ENCODE data around the gene SLC38A3.
"Not testable (repeated sequence)": the region's sequence is repeated elsewhere in the genome, so short reads cannot be mapped to it uniquely, and the experiment has no call there.

Gene SLC38A3

GRCh38 chr3:50254577-50255250 is 49.6 kb downstream of the SLC38A3 start:
- peak overlapping the region; percentile 86 for H3K27ac Mint-ChIP-seq
- peaks cover 99% of the 10 kb centered on the region for H3K36me3 Mint-ChIP-seq

GRCh38 chr3:50255251-50255615 is 50.2 kb downstream of the SLC38A3 start:
- no peak for DNase-seq (ENCODE audit: low spot score in 2 of 2)
- ATAC-seq = no peak
- H3K36me3 Mint-ChIP-seq = peaks cover 100% of the 10 kb centered on the region
- peaks cover 43% of the 10 kb centered on the region for H3K4me1 Mint-ChIP-seq
- peak overlapping the region; percentile 86 for H3K27ac Mint-ChIP-seq
- H3K9me3 Mint-ChIP-seq = no peaks in the 10 kb centered on the region
- H3K4me3 Mint-ChIP-seq = no peak overlapping the region

More at GRCh38 chr3:50254577-50255250, 49.6 kb downstream of the SLC38A3 start:
- ATAC-seq (no peak), DNase-seq (ENCODE audit: low spot score in 2 of 2) (no peak)
- Mint-ChIP-seq H3K9me3 (no peaks in the 10 kb centered on the region), H3K4me3 (no peak overlapping the region), H3K4me1 (peaks cover 44% of the 10 kb centered on the region)

DNA sequence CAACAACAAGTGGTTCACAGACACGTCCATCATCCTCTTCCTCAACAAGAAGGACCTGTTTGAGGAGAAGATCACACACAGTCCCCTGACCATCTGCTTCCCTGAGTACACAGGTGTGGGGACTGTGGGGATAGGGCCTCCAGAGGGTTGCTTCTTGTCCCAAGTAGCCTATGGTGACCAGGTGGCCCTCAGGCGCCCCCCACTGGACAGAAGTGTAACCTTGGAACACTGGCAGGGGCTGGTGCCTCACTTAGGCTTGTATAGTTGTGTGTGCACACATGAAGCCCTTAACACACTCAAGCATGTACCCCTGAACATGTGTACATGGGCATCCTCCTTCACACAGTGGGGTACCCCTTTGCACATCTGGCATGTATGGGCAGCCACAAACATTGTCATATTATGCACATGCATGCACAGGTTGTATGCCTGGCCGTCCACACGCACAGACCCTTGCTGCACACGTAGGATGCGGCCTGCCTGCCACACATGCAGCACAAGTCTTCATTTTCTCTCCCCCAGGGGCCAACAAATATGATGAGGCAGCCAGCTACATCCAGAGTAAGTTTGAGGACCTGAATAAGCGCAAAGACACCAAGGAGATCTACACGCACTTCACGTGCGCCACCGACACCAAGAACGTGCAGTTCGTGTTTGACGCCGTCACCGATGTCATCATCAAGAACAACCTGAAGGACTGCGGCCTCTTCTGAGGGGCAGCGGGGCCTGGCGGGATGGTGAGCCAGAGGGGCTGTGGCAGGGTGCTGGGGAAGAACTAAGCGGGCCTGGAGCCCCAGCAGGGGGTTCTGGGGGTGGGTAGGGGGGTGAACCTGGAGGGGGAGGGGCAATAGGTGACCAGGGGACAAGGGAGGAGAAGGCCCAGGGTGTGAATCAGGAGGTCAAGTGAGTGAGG is 52.2 kb downstream of the SLC38A3 start:
- Mint-ChIP-seq H3K36me3 (peaks cover 98% of the 10 kb centered on the region), H3K9me3 (no peaks in the 10 kb centered on the region), H3K4me3 (no peak overlapping the region), H3K4me1 (peaks cover 28% of the 10 kb centered on the region), H3K27ac (no peak overlapping the region)
- DNase-seq (ENCODE audit: low spot score in 2 of 2) (no peak), ATAC-seq (no peak)

- ATAC-seq (no peak), DNase-seq (ENCODE audit: low spot score in 2 of 2) (no peak)
- Mint-ChIP-seq H3K9me3 (no peaks in the 10 kb centered on the region), H3K4me3 (no peak overlapping the region), H3K27ac (peak overlapping the region; percentile 88), H3K4me1 (peaks cover 28% of the 10 kb centered on the region), H3K36me3 (peaks cover 97% of the 10 kb centered on the region)
Observed at GRCh38 chr3:50258029-50258680, 53.1 kb downstream of the SLC38A3 start.

DNA sequence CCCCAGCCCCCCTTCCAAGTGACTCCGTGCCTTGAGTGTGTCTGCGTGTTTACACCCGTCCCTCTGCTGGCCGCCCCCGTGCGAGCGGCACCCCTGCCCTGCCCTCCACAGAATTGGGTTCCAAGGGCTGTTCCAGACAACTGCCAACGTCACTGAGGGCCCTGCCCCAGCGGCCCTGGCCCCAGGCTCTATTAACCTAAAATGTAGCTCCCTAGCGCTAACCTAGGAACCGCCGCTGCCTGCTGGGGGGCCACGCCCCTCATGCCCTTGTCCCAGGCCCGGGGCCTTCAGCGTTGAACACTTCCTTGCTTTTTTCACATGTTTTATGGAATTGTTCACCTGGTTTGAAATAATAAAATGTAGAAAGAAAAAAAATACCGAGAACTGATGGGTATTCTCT is 53.9 kb downstream of the SLC38A3 start:
- no peak for ATAC-seq
- Mint-ChIP-seq H3K4me1 (peaks cover 21% of the 10 kb centered on the region), H3K27ac (peak overlapping the region; percentile 88), H3K36me3 (peaks cover 97% of the 10 kb centered on the region), H3K4me3 (peak overlapping the region; percentile 66), H3K9me3 (no peaks in the 10 kb centered on the region)
- no peak for DNase-seq (ENCODE audit: low spot score in 2 of 2)

DNA sequence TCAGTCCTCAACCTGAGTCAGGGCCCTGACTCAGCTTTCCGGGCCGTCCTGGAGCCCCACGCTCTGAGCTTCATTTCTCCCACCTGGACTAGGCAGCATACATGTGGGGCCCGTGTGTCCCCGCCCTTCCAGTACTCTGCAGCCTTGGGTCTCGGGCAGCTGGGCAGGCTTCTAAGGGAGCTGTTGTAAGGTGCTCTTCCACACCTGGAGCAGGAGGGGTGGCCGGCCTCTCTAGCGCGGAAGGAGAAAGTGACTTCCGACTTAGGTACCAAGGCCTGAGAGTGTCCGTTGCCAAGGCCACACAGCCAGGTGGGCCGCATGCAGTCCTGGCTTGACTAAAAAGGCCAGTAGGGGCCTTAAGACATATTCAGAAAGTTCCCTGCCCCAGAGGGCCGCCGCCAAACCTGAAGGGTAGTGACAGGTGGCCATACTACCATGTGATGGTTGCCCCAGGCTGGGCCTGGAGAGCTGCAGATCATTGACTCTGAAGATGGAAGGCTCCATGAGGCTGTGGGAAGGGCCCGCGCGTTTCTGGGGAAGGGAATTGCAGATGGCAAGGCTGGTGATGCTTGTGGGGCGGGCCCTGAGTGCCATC is 54.5 kb downstream of the SLC38A3 start:
- DNase-seq (ENCODE audit: low spot score in 2 of 2) (no peak), ATAC-seq (peak; percentile 39)
- Mint-ChIP-seq H3K9me3 (no peaks in the 10 kb centered on the region), H3K36me3 (peaks cover 94% of the 10 kb centered on the region), H3K4me3 (peak overlapping the region; percentile 66), H3K4me1 (peaks cover 16% of the 10 kb centered on the region), H3K27ac (peak overlapping the region; percentile 88)

DNA sequence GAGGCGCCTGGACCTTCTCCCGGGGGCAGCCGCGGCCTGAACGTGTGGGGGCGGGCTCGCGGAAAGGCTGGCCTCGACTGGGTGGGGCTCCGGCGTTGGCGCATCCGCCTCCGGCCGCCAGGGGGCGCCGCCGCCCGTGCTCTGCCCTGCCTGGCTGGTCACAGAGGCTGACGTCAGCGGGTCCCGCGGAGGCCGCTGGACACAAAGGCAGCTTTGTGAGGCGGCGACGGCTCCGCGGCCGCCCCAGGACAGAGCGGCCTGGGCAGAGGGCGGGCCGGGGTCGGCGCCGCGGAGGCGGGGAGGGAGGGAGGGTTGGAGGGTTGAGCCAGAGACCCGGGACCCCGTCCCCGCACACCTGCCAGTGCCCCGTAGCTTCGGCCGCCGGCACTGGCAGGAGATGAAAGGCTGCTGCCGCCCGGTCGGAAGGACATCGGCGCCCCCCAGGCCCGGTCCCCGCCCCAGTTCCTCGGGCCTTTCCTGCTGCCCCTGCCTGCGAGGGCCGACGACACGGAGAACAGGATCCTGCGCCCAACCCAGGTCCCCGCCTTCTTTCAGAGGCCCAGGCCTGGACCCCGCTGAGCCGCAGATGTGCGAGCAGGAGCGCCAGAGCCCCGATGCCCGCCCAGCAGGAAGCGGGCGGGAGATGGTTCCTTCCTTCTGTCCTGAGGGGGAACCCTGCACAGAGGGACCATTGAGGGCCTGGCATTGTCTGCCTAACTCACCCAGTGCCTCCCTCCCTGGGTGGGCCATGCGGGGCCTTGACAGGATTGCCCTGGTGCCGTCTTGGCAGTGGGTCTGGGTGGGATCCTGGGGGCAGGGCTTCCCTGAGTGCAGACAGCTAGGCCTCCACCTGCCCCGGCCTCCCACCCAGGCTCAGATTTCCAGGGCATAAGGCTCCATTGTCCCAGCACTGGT is 55.2 kb downstream of the SLC38A3 start:
- ATAC-seq (peak; percentile 94), DNase-seq (ENCODE audit: low spot score in 2 of 2) (peak; percentile 94)
- Mint-ChIP-seq H3K4me3 (peak overlapping the region; percentile 66), H3K9me3 (no peaks in the 10 kb centered on the region), H3K36me3 (peaks cover 87% of the 10 kb centered on the region), H3K4me1 (peaks cover 12% of the 10 kb centered on the region), H3K27ac (peak overlapping the region; percentile 88)

DNA sequence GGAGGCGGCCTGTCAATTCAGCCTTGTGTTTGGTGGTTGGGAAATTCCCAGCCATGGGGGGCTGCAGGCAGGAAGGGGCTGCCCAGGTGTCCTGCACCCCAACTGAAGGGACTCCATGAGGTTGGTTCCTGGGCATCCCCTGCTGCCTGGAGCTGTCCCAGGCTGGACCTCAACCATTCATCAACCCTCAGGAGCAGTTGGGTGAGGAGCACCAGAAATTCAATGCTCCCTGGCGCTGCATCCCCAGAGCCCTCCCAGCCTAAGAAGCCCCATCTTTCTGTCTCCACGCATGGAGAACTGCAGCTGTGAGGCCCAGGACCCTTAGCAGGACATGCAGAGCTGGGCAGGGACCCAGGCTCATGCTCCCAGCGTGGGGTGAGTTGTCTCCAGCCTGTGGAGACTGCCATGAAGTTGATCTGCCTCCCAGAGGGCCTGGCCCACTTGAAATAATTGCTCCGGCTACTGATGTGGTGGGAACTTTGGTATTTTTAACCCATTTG is 55.9 kb downstream of the SLC38A3 start:
- no peaks in the 10 kb centered on the region for H3K9me3 Mint-ChIP-seq
- peaks cover 80% of the 10 kb centered on the region for H3K36me3 Mint-ChIP-seq
- peak overlapping the region; percentile 66 for H3K4me3 Mint-ChIP-seq
- peak overlapping the region; percentile 88 for H3K27ac Mint-ChIP-seq
- ATAC-seq (no peak), DNase-seq (ENCODE audit: low spot score in 2 of 2) (no peak)
- peaks cover 12% of the 10 kb centered on the region for H3K4me1 Mint-ChIP-seq

DNA sequence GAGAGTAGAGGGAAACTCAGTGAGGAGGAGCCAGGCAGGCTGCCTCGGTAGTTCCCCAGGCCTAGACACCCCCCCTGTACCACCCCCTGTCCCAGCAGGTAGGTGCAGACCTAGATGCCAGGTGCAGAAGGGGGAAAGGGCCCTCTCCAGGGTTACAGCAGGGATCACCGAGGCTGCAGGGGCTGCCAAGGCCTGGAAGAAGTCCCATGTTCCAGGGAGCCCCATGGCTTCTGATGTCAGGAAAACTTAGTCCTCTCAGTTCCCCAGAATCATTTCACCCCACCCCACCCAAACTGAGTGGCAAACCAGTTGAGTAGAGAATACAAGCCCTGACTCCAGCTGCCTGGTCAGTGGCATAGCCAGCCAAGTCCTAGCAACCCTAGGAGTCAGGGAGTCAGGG is 56.4 kb downstream of the SLC38A3 start:
- ATAC-seq (no peak), DNase-seq (ENCODE audit: low spot score in 2 of 2) (no peak)
- Mint-ChIP-seq H3K4me3 (peak overlapping the region; percentile 66), H3K4me1 (peaks cover 12% of the 10 kb centered on the region), H3K36me3 (peaks cover 74% of the 10 kb centered on the region), H3K27ac (no peak overlapping the region), H3K9me3 (no peaks in the 10 kb centered on the region)

- H3K27ac Mint-ChIP-seq; H3K9me3 Mint-ChIP-seq; DNase-seq (ENCODE audit: low spot score in 2 of 2); ATAC-seq; H3K4me3 Mint-ChIP-seq: not testable (repeated sequence)
- H3K4me1 Mint-ChIP-seq = peaks cover 12% of the 10 kb centered on the region
- peaks cover 67% of the 10 kb centered on the region for H3K36me3 Mint-ChIP-seq
Observed at GRCh38 chr3:50262200-50262599, 57.1 kb downstream of the SLC38A3 start.

DNA sequence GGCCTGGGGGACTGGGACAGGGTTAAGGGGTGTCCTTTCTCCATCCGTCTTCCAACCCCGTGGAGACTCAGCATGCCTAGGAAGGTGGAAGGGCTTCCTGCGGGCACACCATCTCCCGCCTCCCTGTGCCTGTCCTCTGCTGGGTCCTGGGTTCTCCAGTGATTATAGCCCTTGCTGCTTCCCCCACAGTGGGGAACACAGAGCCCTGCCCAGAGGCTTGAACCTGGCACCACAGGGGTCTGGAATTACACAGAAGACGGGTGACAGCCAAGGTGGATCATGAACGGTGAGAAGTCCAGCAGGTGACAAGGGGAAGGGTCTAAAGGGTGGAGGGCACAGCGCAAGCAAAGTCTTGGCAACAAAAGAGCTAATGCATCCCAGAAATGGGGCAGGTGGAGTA is 57.7 kb downstream of the SLC38A3 start:
- ATAC-seq = no peak
- H3K4me3 Mint-ChIP-seq = no peak overlapping the region
- H3K4me1 Mint-ChIP-seq = peaks cover 12% of the 10 kb centered on the region
- no peaks in the 10 kb centered on the region for H3K9me3 Mint-ChIP-seq
- no peak for DNase-seq (ENCODE audit: low spot score in 2 of 2)
- H3K27ac Mint-ChIP-seq = no peak overlapping the region
- H3K36me3 Mint-ChIP-seq = peaks cover 62% of the 10 kb centered on the region

DNA sequence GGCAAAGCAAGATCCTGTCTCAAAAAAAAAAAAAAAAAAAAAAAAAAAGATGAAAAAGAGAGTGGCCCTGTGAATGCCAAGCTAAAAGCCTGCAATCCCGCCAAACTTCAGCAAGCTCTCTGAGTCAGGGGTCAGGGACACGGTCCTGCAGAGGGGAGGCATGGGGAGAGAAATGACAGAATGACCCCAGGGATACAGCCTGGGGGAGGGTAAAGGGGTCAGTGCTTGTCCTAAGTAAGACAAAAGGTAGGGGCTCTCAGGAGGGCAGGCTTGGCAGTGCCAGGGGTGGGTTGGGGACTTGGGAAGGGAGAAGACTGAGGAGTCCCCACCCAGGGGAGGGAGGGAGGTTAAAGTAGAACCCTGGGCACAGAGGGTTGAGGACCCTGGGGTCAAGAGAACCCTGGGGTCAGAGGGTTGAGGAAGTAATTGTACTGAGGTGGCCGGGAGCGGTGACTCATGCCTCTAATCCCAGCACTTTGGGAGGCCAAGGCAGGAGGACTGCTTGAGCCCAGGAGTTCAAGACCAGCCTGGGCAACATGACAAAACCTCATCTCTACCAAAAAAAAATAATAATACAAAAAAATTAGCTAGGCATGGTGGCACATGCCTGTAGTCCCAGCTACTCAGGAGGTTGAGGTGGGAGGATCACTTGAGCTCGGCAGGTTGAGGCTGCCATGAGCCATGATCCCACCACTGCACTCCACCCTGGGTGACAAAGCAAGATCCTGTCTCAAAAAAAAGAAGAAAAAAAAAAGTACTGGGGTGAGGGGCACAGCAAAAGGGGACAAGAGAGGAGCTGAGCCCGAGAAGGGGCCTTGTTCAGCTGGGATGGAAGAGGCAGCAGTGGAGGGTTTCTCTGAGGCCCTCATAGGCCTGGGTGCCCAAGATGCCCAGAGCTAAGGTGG is 58.7 kb downstream of the SLC38A3 start:
- Mint-ChIP-seq H3K36me3 (peaks cover 52% of the 10 kb centered on the region), H3K9me3 (no peaks in the 10 kb centered on the region)

DNA sequence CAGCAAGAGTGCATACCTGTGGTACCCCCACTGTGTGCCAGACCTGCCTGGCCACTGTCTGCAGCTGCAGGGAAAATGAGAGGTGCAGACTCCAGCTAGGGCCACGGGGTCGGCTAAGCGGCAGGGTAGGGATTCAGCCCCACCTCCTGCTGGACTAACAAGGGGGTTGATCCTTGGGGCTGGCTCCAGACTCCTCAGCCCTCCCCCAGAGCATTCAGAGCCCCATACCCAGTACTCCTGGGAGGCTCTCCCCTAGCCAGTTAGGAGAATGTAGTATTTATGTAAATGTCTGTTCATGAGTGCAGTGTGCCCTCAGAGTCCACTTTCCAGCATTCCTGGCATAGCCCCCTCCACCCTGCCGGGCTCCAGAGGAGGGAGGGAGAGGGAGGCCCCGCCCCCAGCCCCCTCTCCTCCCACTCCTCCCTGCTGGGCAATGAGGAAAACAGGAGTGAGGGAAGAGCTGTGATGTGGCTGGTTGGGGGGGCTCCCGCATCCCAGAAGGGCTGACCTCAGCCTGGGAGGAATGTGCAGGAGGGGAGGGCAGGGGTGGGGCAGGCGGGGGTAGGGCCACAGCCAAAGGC is 59.4 kb downstream of the SLC38A3 start:
- ATAC-seq (no peak), DNase-seq (ENCODE audit: low spot score in 2 of 2) (no peak)
- H3K36me3 Mint-ChIP-seq = peaks cover 45% of the 10 kb centered on the region
- no peaks in the 10 kb centered on the region for H3K9me3 Mint-ChIP-seq
- H3K27ac Mint-ChIP-seq = peak overlapping the region; percentile 29
- H3K4me1 Mint-ChIP-seq = peaks cover 6% of the 10 kb centered on the region
- no peak overlapping the region for H3K4me3 Mint-ChIP-seq

More for the DNA sequence above, 58.7 kb downstream of the SLC38A3 start:
- ATAC-seq = no peak
- Mint-ChIP-seq H3K4me1 (peaks cover 10% of the 10 kb centered on the region), H3K4me3 (no peak overlapping the region), H3K27ac (peak overlapping the region; percentile 29)
- DNase-seq (ENCODE audit: low spot score in 2 of 2) = no peak

Measured in stimulated activated effector memory CD8-positive, alpha-beta T cell treated with anti-CD3 and anti-CD28 coated beads, Interleukin-12 subunit alpha, Interleukin-12 subunit beta, amount 100 ng/mL, for 72 hours (primary cell).